ENCODE results near the gene RC3H2. TPM values are rescaled to one million over a fixed set of nuclear protein-coding genes. Genes with fewer than 3 reads are reported as not detected.

Gene RC3H2
- total and polyA plus RNA-seq, 2 of the 8 experiments (the other 6 are each of a cell fraction or from before 2014, with no cell fraction given): 11.2 to 38.4 TPM

GRCh38 chr9:122841501-122841900 lies 63.7 kb downstream of the RC3H2 start:
- Histone ChIP-seq H2BK20ac (ENCODE audit: low read length) (no peak overlapping the region), H2BK12ac (ENCODE audit: low read depth, low read length) (no peak overlapping the region), H2BK120ac (replicated peaks; ENCODE audit: low read depth, low read length) (no peak overlapping the region), H3K4ac (replicated peaks; ENCODE audit: insufficient read length, low read depth, low read length) (no peak overlapping the region), H3K4me1 (replicated peaks in 1 of 4; ENCODE audit: control insufficient read depth in 3 of 4, insufficient read depth in 4 of 4, low read length in 3 of 4) (no peaks in the 10 kb centered on the region), H3K27me3 (replicated peaks in 1 of 4; ENCODE audit: control insufficient read depth in 3 of 4, extremely low read depth in 1 of 4, insufficient read depth in 3 of 4, low read length in 3 of 4) (no peaks in the 10 kb centered on the region), H3K79me2 (ENCODE audit: control insufficient read depth in 1 of 2, insufficient read depth in 2 of 2, low read length in 2 of 2) (no peaks in the 10 kb centered on the region), H4K8ac (ENCODE audit: extremely low read depth, insufficient read depth, low read length) (no peak overlapping the region), H3K4me3 (ENCODE audit: extremely low read depth in 1 of 4, insufficient read depth in 2 of 4, low read depth in 3 of 4, low read length in 4 of 4) (no peak overlapping the region), H2AFZ (ENCODE audit: low read length) (no peak overlapping the region), H4K91ac (replicated peaks; ENCODE audit: insufficient read length, low read length) (no peak overlapping the region), H3K23ac (ENCODE audit: insufficient read length) (no peak overlapping the region), H3K23me2 (ENCODE audit: low read depth, low read length) (no peaks in the 10 kb centered on the region), H3K56ac (replicated peaks; ENCODE audit: insufficient read length, low read depth, low read length) (no peak overlapping the region), H2BK5ac (ENCODE audit: low read depth, low read length) (no peak overlapping the region), H3K18ac (ENCODE audit: extremely low read depth, low read length) (no peak overlapping the region), H3K36me3 (ENCODE audit: control insufficient read depth in 2 of 4, insufficient read depth in 4 of 4, low read length in 3 of 4) (no peaks in the 10 kb centered on the region; a peak in 3 of 8 replicates), H3K9ac (replicated peaks in 1 of 4; ENCODE audit: extremely low read depth in 1 of 4, low read depth in 3 of 4, low read length in 3 of 4) (no peak overlapping the region), H3K79me1 (ENCODE audit: low read depth, low read length) (no peaks in the 10 kb centered on the region), H3K9me3 (ENCODE audit: insufficient read depth in 2 of 2, low read depth in 1 of 2, low read length in 1 of 2) (peaks cover 3 to 4% of the 10 kb centered on the region in 2 experiments; a peak in 2 of 4 replicates), H4K20me1 (replicated peaks in 1 of 2; ENCODE audit: control insufficient read depth in 1 of 2, insufficient read depth in 2 of 2, low read length in 2 of 2) (no peaks in the 10 kb centered on the region), H3K14ac (ENCODE audit: insufficient read length) (no peak overlapping the region), H4K5ac (ENCODE audit: insufficient read length, low read depth, low read length) (no peak overlapping the region), H2AK5ac (ENCODE audit: low read depth, low read length) (no peak overlapping the region), H3K27ac (ENCODE audit: low read depth, low read length) (no peak overlapping the region), H3K4me2 (ENCODE audit: insufficient read depth in 1 of 2, low read depth in 2 of 2, low read length in 2 of 2) (no peak overlapping the region), H2BK15ac (ENCODE audit: low read length) (no peak overlapping the region)
- DNase-seq (ENCODE audit: low read depth in 1 of 2, low spot score in 2 of 2): no peak
- ChIA-PET CTCF (ENCODE audit: partially characterized antibody) (no interaction called here), POLR2A (ENCODE audit: partially characterized antibody) (no interaction called here)
- 85% methylated on average over 4 of the region's 4 CpGs; no CpG with 5 or more reads in 1 of the 2 experiments for WGBS, 2 experiments (ENCODE audit: extremely low coverage in 1 of 2, insufficient coverage in 1 of 2, insufficient read length in 1 of 2, insufficient replicate concordance in 2 of 2, low coverage in 1 of 2, low lambda C conversion rate in 2 of 2, missing lambda C conversion rate in 1 of 2)
- FAIRE-seq: no peak
- TF ChIP-seq CHD7 (IDR thresholded peaks at IDR 0.05; ENCODE audit: insufficient replicate concordance, low read length): no peak
